Amniotic epithelial cell (primary cell): ENCODE measurements around the gene DNAJB13.
"Not testable (repeated sequence)": the region's sequence is repeated elsewhere in the genome, so short reads cannot be mapped to it uniquely, and the experiment has no call there.

ENCODE experiments used
- DNase-seq: peaks from one replicate; pipeline ENCODE4 v3.0.0-alpha.2; 2010; ENCODE audit warnings: low read depth

DNAJB13 gene, protein sequence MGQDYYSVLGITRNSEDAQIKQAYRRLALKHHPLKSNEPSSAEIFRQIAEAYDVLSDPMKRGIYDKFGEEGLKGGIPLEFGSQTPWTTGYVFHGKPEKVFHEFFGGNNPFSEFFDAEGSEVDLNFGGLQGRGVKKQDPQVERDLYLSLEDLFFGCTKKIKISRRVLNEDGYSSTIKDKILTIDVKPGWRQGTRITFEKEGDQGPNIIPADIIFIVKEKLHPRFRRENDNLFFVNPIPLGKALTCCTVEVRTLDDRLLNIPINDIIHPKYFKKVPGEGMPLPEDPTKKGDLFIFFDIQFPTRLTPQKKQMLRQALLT

DNA sequence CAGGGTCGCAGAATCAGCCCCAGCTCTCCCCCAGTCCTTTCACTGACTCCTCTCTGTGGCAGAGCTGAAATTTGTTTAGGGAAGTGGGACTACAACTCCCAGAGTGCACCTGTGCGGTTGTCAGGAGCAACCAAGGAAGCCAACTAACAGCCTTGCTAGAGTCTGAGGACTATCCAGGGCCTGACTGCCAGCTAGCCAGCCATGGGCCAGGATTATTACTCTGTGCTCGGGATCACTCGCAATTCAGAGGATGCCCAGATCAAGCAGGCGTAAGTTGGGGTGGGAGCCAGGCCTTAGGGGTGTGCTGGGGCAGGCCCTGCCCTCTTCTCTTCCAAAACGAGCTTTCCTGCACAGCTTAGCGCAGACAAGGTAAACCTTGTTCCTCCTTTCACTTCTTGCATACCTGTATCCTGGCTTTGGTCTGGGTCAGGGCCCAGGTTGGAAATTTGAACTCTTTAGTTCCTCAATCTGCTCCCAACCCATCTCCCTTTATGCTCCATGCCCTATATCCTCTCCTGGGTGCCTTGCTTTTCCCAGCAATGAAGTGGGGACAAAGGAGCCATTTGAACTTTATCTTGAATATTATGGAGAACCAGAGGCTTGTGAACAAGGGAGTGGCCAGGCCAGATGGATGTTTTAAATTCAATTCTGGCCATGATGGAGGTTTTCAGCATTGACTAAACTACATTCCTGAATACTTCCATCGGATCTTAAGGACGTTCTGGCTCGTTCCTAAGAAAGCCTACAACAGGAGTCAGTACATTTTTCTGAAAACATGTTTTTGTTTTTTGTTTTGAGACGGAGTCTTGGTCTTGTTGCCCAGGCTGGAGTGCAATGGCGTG lies at the start of gene DNAJB13:
Gene DNAJB13, plus strand, starts transcription at position 158 of the 842 bp plus-strand sequence. Its CDS starts 44 bp downstream, at position 202.
- peak; percentile 57 for DNase-seq

DNA sequence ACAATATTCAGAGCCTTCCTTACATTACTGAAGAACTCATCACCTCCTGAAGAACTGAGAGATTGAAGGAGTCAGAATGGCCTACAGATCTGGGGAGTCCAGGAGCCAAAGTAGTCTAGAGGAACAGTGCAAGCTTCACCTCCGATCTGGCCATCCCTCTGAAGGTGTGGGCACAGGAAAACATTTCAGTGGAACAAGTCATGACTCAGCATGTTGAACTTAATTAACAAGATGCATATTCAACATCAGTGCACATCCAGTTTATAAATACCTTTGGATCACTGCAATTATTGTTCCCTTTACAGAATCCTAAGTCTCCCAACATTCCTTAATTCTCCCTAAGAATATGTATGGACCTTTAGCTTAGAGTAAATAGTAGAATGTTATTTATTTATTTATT lies 48.5 kb upstream of the DNAJB13 start:
- no peak for DNase-seq

DNA sequence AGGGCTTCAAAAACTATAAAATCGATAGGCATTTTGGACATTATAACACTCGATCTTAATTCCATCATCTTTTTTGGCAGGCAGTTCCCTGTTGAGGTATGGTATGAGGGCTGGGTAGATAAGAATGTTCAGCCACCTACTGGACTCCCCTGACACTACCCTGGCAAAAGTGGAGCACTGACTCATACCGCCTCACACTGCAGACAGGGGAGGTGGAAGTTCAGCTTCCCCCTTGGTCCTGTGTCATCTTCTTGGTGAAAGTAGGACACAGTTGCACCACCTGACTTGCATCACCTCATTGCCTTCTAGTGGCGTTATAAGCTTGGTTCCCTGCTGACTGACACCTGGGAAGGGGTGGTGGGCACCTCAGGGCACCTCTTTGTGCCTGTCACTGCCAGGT lies 43.6 kb upstream of the DNAJB13 start:
- peak; percentile 67 for DNase-seq

DNA sequence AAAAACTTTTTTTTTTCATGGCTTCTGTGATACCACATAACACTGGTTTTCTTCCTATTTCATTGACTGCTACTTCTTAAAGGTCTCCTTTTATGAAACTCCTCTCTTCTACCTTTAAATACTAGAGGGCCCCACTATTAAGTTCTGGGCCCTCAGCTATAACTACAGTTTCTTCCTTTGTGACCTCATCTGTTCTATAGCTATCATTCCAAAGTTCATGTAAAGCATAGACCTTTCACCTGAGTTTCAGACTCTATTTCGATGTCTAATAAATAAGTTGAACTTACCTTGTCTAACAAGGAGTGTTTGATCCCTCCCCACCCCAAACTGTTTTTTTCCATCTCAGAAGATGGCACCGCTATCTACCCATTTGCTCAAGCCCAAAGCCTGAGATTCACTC lies 38.8 kb upstream of the DNAJB13 start:
- DNase-seq: no peak

DNA sequence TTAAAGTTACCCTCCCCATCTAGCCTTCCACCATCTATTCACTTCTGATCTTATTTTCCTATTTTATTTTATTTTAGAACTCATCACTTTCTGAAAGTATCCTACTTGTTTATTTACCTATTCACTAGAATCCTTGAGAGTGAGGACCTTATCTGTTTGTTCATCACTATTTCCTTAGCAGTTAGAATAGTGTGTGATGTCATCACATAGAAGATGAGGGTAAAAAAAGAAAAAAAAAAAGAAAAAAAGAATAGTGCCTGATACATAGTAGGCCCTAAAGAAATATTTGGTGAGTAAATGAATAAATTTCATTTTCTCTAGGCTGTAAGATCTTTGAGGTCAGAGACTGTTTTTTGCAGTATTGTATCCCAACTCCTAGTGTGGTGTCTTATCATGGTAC lies 37.4 kb upstream of the DNAJB13 start:
- no peak for DNase-seq

DNA sequence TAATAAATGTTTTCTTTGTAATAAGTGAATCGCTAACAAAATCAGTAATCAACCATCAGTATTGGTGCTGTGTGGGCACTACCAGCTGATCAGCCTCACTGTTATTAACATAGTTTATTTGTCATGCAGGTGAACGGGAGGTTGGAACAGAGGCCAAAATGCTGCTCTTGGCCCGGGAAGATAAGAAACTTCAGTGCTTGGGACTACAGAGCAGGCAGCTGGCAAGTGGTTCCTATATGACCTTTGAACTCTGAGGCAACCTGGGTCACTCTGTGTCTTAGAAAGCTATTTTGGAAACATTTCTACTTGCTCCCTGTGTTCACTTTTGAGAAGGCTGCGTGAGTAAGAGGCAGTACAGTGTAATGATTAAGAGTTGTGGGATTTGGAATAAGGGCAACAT lies 36.5 kb upstream of the DNAJB13 start:
- no peak for DNase-seq

DNA sequence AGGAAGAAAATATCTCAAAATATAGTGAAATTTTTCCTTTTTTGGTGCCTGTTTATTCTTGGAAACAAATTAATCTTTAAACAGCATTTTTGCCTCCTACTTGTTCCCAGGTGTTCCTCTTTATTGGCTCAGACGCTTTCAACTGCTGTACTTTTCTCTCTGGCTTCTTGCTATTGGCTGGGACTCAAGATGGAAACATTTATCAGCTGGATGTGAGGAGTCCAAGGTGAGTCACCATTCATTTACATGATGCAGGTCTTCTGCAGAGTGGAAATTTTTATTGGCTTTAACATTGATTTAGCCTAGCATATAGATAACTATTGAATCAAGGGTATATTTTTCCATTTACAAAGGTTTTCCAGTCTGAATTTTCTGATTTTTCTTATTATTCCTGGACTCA lies 34.4 kb upstream of the DNAJB13 start:
- DNase-seq: peak; percentile 21

DNA sequence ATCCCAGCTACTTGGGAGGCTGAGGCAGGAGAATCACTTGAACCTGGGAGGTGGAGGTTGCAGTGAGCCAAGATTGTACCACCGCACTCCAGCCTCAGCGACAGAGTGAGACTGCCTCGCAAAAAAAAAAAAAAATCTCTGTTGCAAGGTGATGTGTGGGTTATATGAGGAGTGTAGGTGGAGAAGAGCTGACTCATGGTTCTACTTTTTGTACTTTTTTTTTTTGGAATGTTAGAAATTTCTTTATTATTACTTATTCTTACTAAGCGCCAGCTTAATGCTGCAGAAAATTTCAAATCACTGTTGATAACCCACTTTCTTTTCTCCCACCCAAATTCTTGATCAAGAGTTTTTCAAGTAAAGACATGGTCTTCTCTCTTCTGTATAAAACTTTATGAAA lies 29.6 kb upstream of the DNAJB13 start:
- DNase-seq: no peak

DNA sequence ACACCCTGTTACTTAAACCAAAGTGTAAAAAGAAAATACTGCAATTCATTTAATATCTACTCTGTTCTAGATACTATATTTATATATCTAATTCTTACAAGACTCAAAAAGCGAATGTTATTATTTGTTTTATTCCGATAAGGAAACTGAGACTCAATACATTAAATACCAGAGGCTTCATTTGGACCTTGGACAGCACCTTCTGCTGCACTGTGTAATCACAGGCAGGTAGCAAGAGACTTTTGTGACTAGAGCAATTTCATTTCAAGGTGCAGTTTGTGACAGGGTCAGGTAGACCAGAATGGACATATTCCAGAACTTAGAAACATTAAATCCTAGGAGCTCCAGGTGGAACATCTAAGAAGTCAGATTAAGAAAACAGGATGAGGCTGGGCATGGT lies 21.4 kb upstream of the DNAJB13 start:
- DNase-seq: no peak

DNA sequence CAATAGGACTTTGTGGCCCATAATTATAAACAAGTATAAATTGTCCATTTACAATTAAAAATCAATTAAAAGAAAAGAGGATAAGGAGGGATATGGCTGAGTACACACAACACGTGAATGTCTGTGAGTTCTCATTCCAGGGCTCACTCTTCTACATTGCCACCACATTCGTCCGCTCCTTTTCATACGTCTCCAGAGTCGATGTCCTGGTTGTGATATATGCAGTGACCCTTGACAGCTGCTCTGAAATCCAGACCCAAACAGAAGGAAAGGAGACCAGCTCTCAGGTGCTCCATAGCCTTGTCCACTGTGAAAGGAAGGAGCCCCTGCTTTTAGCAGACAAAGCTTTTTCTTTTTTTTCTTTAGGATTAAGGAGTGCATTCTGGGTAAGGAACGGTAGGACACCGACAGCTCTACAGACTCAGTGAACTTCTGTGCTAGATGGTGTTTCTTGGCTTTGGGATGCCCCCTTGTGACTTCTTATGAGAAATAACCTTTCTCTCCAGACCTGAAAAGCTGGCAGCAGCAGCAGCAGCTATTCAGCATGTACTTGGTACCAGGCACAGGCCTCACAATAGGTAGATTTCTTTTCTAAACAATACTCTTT lies 19.7 kb upstream of the DNAJB13 start:
- DNase-seq: peak; percentile 90

DNA sequence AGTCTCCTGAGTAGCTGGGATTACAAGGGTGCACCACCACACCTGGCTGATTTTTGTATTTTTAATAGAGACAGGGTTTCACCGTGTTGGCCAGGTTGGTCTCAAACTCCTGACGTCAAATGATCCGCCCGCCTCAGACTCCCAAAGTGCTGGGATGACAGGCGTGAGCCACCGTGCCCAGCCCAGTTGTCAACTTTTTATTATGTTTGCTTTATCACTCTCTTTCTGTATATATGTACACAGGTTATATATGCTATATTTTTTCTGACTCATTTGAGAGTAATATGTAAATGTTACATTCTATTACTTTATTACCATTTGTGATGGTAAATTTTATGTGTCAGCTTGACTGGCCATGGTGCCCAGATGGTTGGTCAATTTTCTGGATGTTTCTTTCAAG lies 18.9 kb upstream of the DNAJB13 start:
- no peak for DNase-seq

DNA sequence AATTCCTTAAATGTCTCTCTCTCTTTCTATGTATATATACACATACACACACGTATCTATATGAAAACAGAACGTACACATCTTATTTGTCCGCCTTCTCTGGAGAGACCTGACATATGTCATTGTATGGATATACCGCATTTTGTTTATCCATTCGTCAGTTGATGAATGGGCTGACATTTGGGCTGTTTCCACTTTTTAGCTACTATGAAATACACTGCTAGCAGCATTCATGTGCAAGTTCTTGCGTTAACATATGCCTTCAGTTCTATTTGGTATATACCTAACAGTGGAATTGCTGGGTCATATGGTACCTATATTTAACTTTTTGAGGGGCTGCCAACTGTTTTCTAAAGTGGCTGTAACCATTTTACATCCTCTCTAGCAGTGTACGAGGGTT lies 18.0 kb upstream of the DNAJB13 start:
- no peak for DNase-seq

DNA sequence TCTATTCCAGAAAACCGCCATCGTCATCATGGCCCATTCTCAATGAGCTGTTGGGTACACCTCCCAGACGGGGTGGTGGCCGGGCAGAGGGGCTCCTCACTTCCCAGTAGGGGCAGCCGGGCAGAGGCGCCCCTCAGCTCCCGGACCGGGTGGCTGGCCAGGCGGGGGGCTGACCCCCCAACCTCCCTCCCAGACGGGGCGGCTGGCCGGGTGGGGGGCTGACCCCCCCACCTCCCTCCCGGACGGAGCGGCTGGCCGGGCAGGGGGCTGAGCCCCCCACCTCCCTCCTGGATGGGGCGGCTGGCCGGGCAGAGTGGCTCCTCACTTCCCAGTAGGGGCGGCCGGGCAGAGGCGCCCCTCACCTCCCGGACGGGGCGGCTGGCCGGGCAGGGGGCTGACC lies 14.8 kb upstream of the DNAJB13 start:
- not testable (repeated sequence) for DNase-seq

DNA sequence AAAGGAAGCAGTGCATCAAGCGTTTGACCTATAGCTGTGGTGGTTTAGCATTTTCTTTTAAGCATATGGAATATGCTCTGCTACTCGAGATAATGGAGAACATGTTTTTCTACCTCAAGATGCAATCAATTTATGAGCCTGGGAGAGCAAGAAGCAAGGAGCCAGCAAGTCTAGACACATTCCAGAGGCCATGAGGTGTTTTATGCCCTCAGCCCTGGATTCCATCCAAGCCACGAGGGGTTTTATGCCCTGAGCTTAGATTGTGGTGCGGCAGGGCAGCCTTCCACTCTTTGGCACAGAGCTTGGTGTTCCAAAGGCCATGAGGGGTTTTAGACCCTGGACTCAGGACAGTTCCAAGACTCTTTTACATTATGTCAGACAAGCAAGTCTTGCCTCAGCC lies 11.7 kb upstream of the DNAJB13 start:
- peak; percentile 34 for DNase-seq

DNA sequence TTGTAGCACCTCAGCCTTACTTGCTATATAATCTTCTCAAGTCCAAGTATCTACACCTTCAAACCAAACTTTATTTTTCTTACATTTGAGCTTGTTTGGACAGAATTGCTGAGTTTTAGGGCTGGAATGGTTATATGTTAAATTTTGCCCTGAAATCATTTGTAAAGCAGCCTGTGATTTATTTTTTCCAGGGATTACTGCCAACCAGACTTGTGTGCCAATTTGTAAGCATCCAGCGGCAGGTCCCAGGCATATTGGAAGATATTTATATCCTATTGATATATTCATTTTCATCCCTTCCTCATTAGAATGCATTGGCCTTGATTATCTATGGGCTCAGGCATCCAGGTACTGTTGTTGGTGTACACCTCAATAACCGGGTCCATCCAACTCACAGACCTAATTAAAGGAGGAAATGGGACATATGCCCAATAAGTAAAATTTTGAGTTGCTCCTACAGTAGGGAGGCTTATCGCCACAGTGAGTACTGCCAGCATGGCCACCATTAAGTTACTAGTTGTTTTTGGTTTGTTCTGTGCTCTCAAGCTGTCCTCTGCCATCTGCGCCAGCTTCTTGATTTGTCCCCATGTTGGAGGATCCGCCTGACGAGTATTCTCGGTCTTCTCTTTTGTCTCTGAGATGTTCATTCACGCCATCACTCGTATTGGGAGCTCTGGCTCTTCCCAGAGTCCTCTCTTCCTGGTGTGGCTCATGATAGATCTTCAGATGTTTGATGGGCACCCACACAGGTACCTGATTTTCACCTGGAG lies 9.8 kb upstream of the DNAJB13 start:
- no peak for DNase-seq

DNA sequence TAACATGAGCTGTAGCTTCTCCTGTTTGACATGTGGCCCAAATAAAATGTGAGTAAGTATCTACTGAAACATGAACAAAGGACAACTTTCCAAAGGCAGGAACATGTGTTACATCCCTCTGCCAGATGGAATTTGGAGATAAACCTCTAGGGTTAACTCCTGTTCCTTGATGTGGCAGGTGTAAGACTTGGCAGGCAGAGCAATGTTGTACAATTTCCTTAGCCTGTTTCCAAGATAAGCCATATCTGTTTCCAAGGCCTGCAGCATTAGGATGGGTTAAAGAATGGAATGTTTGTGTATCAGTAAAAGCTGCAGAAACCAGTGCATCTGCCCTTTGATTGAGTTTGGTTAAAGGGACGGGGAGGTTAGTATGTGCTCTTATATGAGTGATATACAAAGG lies 8.8 kb upstream of the DNAJB13 start:
- DNase-seq: no peak

DNA sequence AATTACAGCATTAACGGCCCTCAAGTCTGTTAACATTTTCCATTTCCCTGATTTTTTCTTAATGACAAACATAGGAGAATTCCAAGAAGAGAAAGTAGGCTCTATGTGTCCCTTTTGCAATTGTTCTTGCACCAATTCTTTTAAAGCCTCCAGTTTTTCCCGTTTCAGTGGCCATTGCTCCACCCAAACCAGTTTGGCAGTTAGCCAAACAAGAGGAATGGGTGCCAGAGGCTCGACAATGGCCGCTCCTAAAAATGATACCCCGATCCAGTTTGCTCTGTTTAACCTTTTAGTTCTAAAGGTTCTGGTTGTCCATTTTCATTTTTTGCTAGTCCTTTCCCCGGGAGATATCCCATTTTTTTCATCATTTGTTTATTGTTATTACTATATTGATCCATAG lies 6.7 kb upstream of the DNAJB13 start:
- DNase-seq: no peak

DNA sequence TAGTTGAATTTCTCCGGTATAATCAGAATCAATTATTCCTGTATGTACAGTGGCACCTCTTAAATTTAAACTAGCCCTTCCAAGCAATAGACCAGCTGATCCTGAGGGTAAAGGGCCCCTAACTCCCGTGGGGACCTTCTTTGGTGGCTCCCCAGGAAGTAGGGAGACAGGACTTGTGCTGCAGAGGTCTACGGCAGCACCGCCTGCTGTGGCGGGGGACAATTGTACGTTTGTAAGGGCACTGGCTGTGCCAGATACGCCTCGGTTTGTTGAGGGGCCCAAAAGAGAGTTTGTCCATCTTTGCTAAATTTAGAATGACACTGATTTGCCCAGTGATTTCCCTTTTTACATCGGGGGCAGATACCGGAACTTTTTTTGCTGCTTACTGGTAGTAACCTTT lies 5.9 kb upstream of the DNAJB13 start:
- no peak for DNase-seq

DNA sequence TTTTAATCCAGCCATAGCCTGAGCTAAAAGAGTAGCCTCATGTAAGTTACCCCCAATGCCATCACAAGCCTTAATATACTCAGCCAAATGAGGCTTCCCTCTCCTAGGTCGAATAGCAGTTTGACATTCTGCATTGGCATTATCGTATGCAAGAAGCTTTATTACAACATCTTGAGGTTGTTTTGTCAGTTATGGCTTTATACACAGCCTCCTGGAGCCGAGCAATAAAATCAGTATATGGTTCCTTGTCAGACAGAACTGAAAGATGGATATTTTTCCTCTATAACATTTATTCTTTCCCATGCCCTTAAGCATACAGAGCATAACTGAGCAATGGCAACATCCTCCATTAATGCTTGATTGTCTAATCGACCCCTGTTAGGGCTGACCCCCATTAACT lies 5.4 kb upstream of the DNAJB13 start:
- no peak for DNase-seq

DNA sequence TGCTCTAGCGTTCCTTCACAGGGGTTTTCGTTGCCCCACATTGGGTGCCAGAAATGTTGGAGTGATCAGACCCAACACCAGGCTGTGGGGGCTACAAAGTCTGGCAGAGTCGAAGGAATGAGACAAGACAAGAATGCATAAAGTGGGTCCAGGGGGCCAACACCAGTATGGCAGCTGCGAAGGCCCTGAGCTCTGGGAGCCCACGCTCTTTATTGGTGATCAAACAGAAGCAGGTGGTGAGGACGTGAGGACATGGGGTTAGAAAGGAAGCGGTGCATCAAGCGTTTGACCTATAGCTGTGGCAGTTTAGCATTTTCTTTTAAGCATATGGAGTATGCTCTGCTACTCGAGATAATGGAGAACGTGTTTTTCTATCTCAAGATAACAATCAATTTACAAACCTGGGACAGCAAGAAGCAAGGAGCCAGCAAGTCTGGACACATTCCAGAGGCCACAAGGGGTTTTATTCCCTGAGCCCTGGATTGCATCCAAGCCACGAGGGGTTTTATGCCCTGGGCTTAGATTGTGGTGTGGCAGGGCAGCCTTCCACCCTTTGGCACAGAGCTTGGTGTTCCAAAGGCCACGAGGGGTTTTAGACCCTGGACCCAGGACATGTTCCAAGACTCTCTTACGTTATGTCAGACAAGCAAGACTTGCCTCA lies 3.9 kb upstream of the DNAJB13 start:
- no peak for DNase-seq

DNA sequence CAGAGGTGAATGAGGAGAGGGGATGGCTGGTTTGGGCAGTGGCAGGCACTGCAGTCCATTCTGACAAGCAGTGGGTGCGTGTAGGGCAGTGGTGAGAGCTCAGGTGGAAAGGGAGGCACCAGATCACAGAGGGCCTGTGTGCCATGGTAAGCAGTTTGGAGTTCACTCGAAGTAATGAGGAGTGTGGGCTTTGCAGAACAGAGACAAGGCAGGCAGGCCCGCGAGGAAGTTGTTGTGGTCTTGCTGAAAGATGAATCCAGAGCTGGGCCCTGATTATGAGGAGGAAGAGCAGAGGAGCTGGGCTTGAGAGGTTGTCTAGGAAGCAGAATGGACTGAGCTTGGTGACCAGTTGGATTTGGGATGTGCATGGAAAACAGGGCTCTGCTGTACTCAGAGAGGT lies 1.6 kb upstream of the DNAJB13 start:
- no peak for DNase-seq

DNA sequence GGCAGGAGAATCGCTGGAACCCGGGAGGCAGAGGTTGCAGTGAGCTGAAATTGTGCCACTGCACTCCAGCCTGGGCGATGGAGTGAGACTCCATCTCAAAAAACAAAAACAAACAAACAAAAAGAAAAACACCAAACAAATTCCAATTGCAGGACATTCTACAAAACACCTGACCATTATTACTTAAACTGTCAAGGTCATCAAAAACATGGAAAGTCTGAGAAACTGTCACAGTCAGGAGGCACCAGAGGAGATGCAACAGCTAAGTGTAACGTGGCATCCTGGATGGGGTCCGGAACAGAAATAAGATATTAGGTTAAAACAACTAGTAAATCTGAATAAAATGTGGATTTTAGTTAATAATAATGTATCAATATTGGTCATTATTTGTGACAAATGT lies 914 bp upstream of the DNAJB13 start:
- DNase-seq: no peak
